HG03095 (cell line): ENCODE data around the gene EMP1.

Source experiments
- ATAC-seq: cut with Tn5 transposase; IDR thresholded peaks from one replicate; pipeline ENCODE4 v1.9.1; 2021; ENCODE audit warnings: moderate library complexity; ENCODE audit not compliant: unreplicated experiment

EMP1 gene

GRCh38 chr12:13195785-13196129, 769 bp upstream of the EMP1 start:
- no peak for ATAC-seq

GRCh38 chr12:13197032-13197431, 506 bp downstream of the EMP1 start:
- ATAC-seq: no peak

GRCh38 chr12:13197526-13198143, 1.1 kb downstream of the EMP1 start:
- ATAC-seq: no peak

GRCh38 chr12:13198241-13198640, 1.7 kb downstream of the EMP1 start:
- no peak for ATAC-seq

GRCh38 chr12:13198876-13199275, 2.4 kb downstream of the EMP1 start:
- no peak for ATAC-seq

- ATAC-seq: no peak
These were observed 3.1 kb downstream of the EMP1 start for GRCh38 chr12:13199592-13199991.

- ATAC-seq: no peak
These were observed 4.3 kb downstream of the EMP1 start for GRCh38 chr12:13200841-13201240.

- ATAC-seq: no peak
These were observed 6.8 kb downstream of the EMP1 start for GRCh38 chr12:13203034-13203922.

- no peak for ATAC-seq
These were observed 7.9 kb downstream of the EMP1 start for GRCh38 chr12:13204428-13204827.

- ATAC-seq: no peak
These were observed 9.5 kb downstream of the EMP1 start for GRCh38 chr12:13205809-13206559.

GRCh38 chr12:13206560-13206897, 10.0 kb downstream of the EMP1 start:
- ATAC-seq: no peak

GRCh38 chr12:13208533-13209435, 12.3 kb downstream of the EMP1 start:
- ATAC-seq: no peak

GRCh38 chr12:13209436-13210235, 13.1 kb downstream of the EMP1 start:
- ATAC-seq: no peak

- no peak for ATAC-seq
These were observed 14.0 kb downstream of the EMP1 start for GRCh38 chr12:13210236-13211190.

- no peak for ATAC-seq
These were observed 14.8 kb downstream of the EMP1 start for GRCh38 chr12:13211191-13211858.

- no peak for ATAC-seq
These were observed 15.5 kb downstream of the EMP1 start for GRCh38 chr12:13211859-13212664.

GRCh38 chr12:13215056-13215455, 18.5 kb downstream of the EMP1 start:
- ATAC-seq: no peak

- ATAC-seq: no peak
These were observed 22.1 kb downstream of the EMP1 start for GRCh38 chr12:13218641-13219040.
